ENCODE measurements around the gene RAX.

RAX gene

GRCh38 chr18:59220784-59221765 lies 52.2 kb downstream of the RAX start:
- H2AFZ ChIP-seq (ENCODE audit: low read depth, low read length, severe bottlenecking), result no peak overlapping the region
- no peak overlapping the region for H3K4me2 ChIP-seq (ENCODE audit: low read depth, low read length, poor library complexity, severe bottlenecking)
- no peak overlapping the region for H3K27ac ChIP-seq (ENCODE audit: low read depth, low read length)
- no peaks in the 10 kb centered on the region for H4K20me1 ChIP-seq (ENCODE audit: low read depth, low read length)
- H3K9me3 ChIP-seq (ENCODE audit: insufficient read depth, low read length), result no peaks in the 10 kb centered on the region
- H3K4me3 ChIP-seq (ENCODE audit: insufficient read depth, low read length, poor library complexity, severe bottlenecking), result no peak overlapping the region
- H3K27me3 ChIP-seq (ENCODE audit: low read length), result peaks cover 3% of the 10 kb centered on the region; the same call in 1 of the 2 replicates
- H3K79me2 ChIP-seq (ENCODE audit: insufficient read depth, low read length), result no peaks in the 10 kb centered on the region
- H3K36me3 ChIP-seq (ENCODE audit: low read length), result no peaks in the 10 kb centered on the region
- TF ChIP-seq EZH2phosphoT487 (conservative IDR thresholded peaks at IDR 0.05; ENCODE audit: low read length) (no peak), CTCF (IDR thresholded peaks at IDR 0.05; ENCODE audit: insufficient read depth, low read length, poor library complexity, severe bottlenecking) (no peak)
- no peaks in the 10 kb centered on the region for H3K9me2 ChIP-seq (replicated peaks; ENCODE audit: insufficient read depth, low read length)
- H3F3A ChIP-seq (ENCODE audit: insufficient read depth), result no peaks in the 10 kb centered on the region
- no peak overlapping the region for H3K9ac ChIP-seq (ENCODE audit: low read length)

DNA sequence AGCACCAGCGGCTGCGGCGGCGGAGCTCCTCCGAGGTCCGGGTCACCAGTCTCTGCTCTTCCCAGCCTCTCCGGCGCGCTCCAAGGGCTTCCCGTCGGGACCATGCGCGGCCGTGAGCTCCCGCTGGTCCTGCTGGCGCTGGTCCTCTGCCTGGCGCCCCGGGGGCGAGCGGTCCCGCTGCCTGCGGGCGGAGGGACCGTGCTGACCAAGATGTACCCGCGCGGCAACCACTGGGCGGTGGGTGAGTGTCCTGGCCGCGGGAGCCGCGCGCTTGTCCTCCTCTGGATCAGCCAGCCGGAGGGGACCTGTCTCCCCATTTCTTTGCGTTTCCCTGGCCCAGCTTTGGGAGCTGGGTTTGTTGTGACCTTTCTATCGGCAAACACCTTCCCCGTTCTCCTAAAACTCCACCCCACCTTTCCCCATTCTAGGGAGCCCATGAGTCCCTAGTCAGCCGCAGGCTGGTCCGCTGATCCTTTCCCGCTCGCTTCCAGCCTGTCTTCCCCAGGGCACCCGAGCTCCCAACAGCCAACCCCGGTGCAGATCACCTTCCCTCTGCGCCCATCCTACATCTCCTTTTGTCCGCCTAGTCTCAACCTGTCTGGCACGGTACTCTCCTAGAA lies 53.0 kb downstream of the RAX start:
- H4K20me1 ChIP-seq (ENCODE audit: low read depth, low read length), result no peaks in the 10 kb centered on the region
- no peaks in the 10 kb centered on the region for H3F3A ChIP-seq (ENCODE audit: insufficient read depth)
- TF ChIP-seq EZH2phosphoT487 (conservative IDR thresholded peaks at IDR 0.05; ENCODE audit: low read length) (no peak), CTCF (IDR thresholded peaks at IDR 0.05; ENCODE audit: insufficient read depth, low read length, poor library complexity, severe bottlenecking) (no peak)
- no peaks in the 10 kb centered on the region for H3K9me2 ChIP-seq (replicated peaks; ENCODE audit: insufficient read depth, low read length)
- no peak overlapping the region for H3K4me3 ChIP-seq (ENCODE audit: insufficient read depth, low read length, poor library complexity, severe bottlenecking)
- H2AFZ ChIP-seq (ENCODE audit: low read depth, low read length, severe bottlenecking), result no peak overlapping the region
- H3K9ac ChIP-seq (ENCODE audit: low read length), result no peak overlapping the region
- no peaks in the 10 kb centered on the region for H3K9me3 ChIP-seq (ENCODE audit: insufficient read depth, low read length)
- H3K4me2 ChIP-seq (ENCODE audit: low read depth, low read length, poor library complexity, severe bottlenecking), result no peak overlapping the region
- no peaks in the 10 kb centered on the region for H3K79me2 ChIP-seq (ENCODE audit: insufficient read depth, low read length)
- no peaks in the 10 kb centered on the region for H3K27me3 ChIP-seq (ENCODE audit: low read length)
- no peaks in the 10 kb centered on the region for H3K36me3 ChIP-seq (ENCODE audit: low read length)
- no peak overlapping the region for H3K27ac ChIP-seq (ENCODE audit: low read depth, low read length)

DNA sequence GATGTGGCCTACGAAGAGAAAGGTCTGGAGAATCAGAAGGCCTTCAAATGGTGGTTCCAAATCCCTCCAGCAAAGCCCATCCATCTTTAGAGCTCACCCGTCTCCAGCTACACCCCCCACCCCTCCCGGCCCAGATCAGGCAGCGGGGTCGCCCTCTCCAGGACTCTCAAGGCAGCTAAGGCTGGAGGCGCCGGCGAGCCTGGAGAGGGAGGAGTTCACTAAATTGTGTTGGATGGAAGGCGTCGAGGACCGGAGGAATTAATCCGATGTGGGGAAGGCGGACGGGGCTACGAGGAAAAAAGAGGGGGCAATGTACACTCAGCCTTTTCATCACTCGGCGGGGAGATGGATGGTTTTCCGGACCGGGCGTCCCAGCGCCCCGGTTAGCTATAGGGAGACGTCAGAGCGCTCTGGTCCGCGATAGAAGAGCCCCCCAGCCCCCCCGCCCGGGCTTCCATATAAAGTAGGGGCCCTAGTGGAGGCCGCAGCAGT lies 53.5 kb downstream of the RAX start, which contains the start of gene GRP:
Gene GRP, plus strand, starts transcription at position 487 of the 492 bp plus-strand sequence. CDS start 108 bp downstream, outside the sequence.
- Histone ChIP-seq H3K9me2 (replicated peaks; ENCODE audit: insufficient read depth, low read length) (no peaks in the 10 kb centered on the region), H4K20me1 (ENCODE audit: low read depth, low read length) (no peaks in the 10 kb centered on the region), H3K36me3 (ENCODE audit: low read length) (no peaks in the 10 kb centered on the region), H3K4me3 (ENCODE audit: insufficient read depth, low read length, poor library complexity, severe bottlenecking) (no peak within 1 kb of the TSS), H3K9me3 (ENCODE audit: insufficient read depth, low read length) (no peaks in the 10 kb centered on the region), H3K79me2 (ENCODE audit: insufficient read depth, low read length) (no peaks in the 10 kb centered on the region), H3K9ac (ENCODE audit: low read length) (no peak within 1 kb of the TSS), H2AFZ (ENCODE audit: low read depth, low read length, severe bottlenecking) (no peak within 1 kb of the TSS), H3K27me3 (ENCODE audit: low read length) (no peaks in the 10 kb centered on the region), H3K4me2 (ENCODE audit: low read depth, low read length, poor library complexity, severe bottlenecking) (no peak within 1 kb of the TSS), H3F3A (ENCODE audit: insufficient read depth) (no peaks in the 10 kb centered on the region), H3K27ac (ENCODE audit: low read depth, low read length) (no peak within 1 kb of the TSS)
- TF ChIP-seq CTCF (IDR thresholded peaks at IDR 0.05; ENCODE audit: insufficient read depth, low read length, poor library complexity, severe bottlenecking) (no peak), EZH2phosphoT487 (conservative IDR thresholded peaks at IDR 0.05; ENCODE audit: low read length) (no peak)

All from SU-DHL-6 (cell line).